Progenitor cell of endocrine pancreas (in vitro differentiated cells): ENCODE data around the gene SRPRB. TPM values are rescaled to one million over a fixed set of nuclear protein-coding genes. Genes with fewer than 3 reads are reported as not detected.
"Not testable (repeated sequence)": the region's sequence is repeated elsewhere in the genome, so short reads cannot be mapped to it uniquely, and the experiment has no call there.

Source experiments
- DNase-seq: peaks from one replicate; pipeline ENCODE4 v3.0.0; 2021; ENCODE audit warnings: low spot score; ENCODE audit not compliant: unreplicated experiment
- H3K27ac Mint-ChIP-seq: 2 replicates; pipeline ENCODE4 v1.8.0; 2021; ENCODE audit warnings: mild to moderate bottlenecking, moderate library complexity, mixed read lengths
- H3K27me3 Mint-ChIP-seq: 2 replicates; pipeline ENCODE4 v1.8.0; 2021; ENCODE audit warnings: mixed read lengths
- H3K36me3 Mint-ChIP-seq: 2 replicates; pipeline ENCODE4 v1.8.0; 2022; ENCODE audit warnings: mixed read lengths; ENCODE audit not compliant: insufficient read depth
- H3K4me1 Mint-ChIP-seq: 2 replicates; pipeline ENCODE4 v1.8.0; 2021; ENCODE audit warnings: low read depth, mixed read lengths
- H3K4me3 Mint-ChIP-seq: 2 replicates; pipeline ENCODE4 v1.8.0; 2021; ENCODE audit warnings: low read depth, mild to moderate bottlenecking, moderate library complexity, mixed read lengths
- H3K9me3 Mint-ChIP-seq: 2 replicates; pipeline ENCODE4 v1.8.0; 2021; ENCODE audit warnings: low read depth, mixed read lengths
- CTCF ChIP-seq: fragments of 200-600 bp; sonication (generic); IDR thresholded peaks from one replicate; pipeline ENCODE4 v1.5.0; 2021; ENCODE audit warnings: antibody characterized with exemption, mild to moderate bottlenecking; ENCODE audit not compliant: unreplicated experiment
- total RNA-seq: library from RNA; stranded (reverse); gene quantifications from 2 replicates; pipeline ENCODE4 v1.2.1, GENCODE V29; 2021

The SRPRB gene
- total RNA-seq, 1 donor from 2014 or later: 38.2 TPM

GRCh38 chr3:133775309-133775708 is 30.3 kb upstream of the SRPRB start:
- no peak for DNase-seq
- Mint-ChIP-seq H3K36me3 (no peaks in the 10 kb centered on the region), H3K9me3 (no peaks in the 10 kb centered on the region), H3K27ac (no peak overlapping the region), H3K27me3 (peaks cover 8% of the 10 kb centered on the region), H3K4me1 (no peaks in the 10 kb centered on the region), H3K4me3 (no peak overlapping the region)
- no peak for TF ChIP-seq CTCF

- no peak for TF ChIP-seq CTCF
- H3K4me3 Mint-ChIP-seq: no peak overlapping the region
- no peaks in the 10 kb centered on the region for H3K36me3 Mint-ChIP-seq
Observed at GRCh38 chr3:133775835-133776234, 29.8 kb upstream of the SRPRB start.

GRCh38 chr3:133776794-133777438 is 28.7 kb upstream of the SRPRB start:
- no peaks in the 10 kb centered on the region for H3K9me3 Mint-ChIP-seq
- H3K27me3 Mint-ChIP-seq: peaks cover 8% of the 10 kb centered on the region
- no peak for DNase-seq
- TF ChIP-seq CTCF: no peak
- no peak overlapping the region for H3K27ac Mint-ChIP-seq
- H3K4me3 Mint-ChIP-seq: no peak overlapping the region
- no peaks in the 10 kb centered on the region for H3K4me1 Mint-ChIP-seq
- H3K36me3 Mint-ChIP-seq: no peaks in the 10 kb centered on the region

More at GRCh38 chr3:133775835-133776234, 29.8 kb upstream of the SRPRB start:
- no peak for DNase-seq
- Mint-ChIP-seq H3K27me3 (peaks cover 8% of the 10 kb centered on the region), H3K4me1 (no peaks in the 10 kb centered on the region), H3K9me3 (no peaks in the 10 kb centered on the region), H3K27ac (no peak overlapping the region)

GRCh38 chr3:133777807-133778568 is 27.6 kb upstream of the SRPRB start:
- DNase-seq: no peak
- H3K9me3 Mint-ChIP-seq: peaks cover 4% of the 10 kb centered on the region
- no peaks in the 10 kb centered on the region for H3K4me1 Mint-ChIP-seq
- peaks cover 8% of the 10 kb centered on the region for H3K27me3 Mint-ChIP-seq
- H3K27ac Mint-ChIP-seq: no peak overlapping the region
- H3K36me3 Mint-ChIP-seq: no peaks in the 10 kb centered on the region
- no peak for TF ChIP-seq CTCF
- H3K4me3 Mint-ChIP-seq: no peak overlapping the region

GRCh38 chr3:133779626-133780203 is 25.9 kb upstream of the SRPRB start:
- Mint-ChIP-seq H3K27me3 (peaks cover 8% of the 10 kb centered on the region), H3K9me3 (peaks cover 4% of the 10 kb centered on the region), H3K4me3 (no peak overlapping the region), H3K27ac (no peak overlapping the region), H3K36me3 (no peaks in the 10 kb centered on the region), H3K4me1 (no peaks in the 10 kb centered on the region)
- TF ChIP-seq CTCF: no peak
- DNase-seq: no peak

GRCh38 chr3:133780756-133781155 is 24.9 kb upstream of the SRPRB start:
- H3K4me1 Mint-ChIP-seq: not testable (repeated sequence)

More at GRCh38 chr3:133780756-133781155, 24.9 kb upstream of the SRPRB start:
- H3K9me3 Mint-ChIP-seq, H3K36me3 Mint-ChIP-seq, H3K27me3 Mint-ChIP-seq, H3K27ac Mint-ChIP-seq, DNase-seq, H3K4me3 Mint-ChIP-seq: not testable (repeated sequence)
